ENCODE measurements around the gene ENTPD1. TPM values are rescaled to one million over a fixed set of nuclear protein-coding genes. Genes with fewer than 3 reads are reported as not detected.

Gene ENTPD1
- total and polyA plus RNA-seq, 9 of the 15 experiments (the other 6 are each of a cell fraction or from before 2014, with no cell fraction given) = 0.07 to 1.5 (median 0.37) TPM

DNA sequence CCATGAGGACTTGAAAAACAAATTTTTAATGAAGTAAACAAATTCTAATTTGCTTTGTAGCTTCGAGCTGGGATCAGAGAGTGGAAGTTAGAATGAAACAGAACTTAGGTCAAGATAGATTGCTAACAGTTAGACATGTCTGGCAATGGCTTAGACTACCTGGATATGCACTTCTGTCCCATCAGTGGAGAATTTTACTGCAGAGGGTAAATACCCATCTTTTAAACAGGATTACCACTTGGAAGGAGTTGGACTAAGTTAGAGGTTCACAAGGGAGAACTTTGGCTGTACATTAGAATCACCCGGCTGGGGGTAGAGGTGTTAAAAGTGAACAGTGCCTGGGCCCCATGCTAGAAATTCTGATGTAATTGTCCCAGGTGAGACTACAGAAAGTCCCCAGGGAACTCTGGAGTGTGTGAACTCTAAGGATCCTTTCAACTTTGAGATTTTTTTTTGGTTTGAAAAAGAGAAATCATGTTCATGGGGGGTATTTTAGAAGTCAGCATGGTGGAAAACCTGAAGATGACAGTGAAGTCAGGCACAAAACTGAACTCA, 35.5 kb downstream of the ENTPD1 start (continued):
- TF ChIP-seq, protein P1, sequence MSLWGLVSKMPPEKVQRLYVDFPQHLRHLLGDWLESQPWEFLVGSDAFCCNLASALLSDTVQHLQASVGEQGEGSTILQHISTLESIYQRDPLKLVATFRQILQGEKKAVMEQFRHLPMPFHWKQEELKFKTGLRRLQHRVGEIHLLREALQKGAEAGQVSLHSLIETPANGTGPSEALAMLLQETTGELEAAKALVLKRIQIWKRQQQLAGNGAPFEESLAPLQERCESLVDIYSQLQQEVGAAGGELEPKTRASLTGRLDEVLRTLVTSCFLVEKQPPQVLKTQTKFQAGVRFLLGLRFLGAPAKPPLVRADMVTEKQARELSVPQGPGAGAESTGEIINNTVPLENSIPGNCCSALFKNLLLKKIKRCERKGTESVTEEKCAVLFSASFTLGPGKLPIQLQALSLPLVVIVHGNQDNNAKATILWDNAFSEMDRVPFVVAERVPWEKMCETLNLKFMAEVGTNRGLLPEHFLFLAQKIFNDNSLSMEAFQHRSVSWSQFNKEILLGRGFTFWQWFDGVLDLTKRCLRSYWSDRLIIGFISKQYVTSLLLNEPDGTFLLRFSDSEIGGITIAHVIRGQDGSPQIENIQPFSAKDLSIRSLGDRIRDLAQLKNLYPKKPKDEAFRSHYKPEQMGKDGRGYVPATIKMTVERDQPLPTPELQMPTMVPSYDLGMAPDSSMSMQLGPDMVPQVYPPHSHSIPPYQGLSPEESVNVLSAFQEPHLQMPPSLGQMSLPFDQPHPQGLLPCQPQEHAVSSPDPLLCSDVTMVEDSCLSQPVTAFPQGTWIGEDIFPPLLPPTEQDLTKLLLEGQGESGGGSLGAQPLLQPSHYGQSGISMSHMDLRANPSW (CRISPR knock-in tag; IDR thresholded peaks at IDR 0.05) = no peak
- TF ChIP-seq, protein P2, sequence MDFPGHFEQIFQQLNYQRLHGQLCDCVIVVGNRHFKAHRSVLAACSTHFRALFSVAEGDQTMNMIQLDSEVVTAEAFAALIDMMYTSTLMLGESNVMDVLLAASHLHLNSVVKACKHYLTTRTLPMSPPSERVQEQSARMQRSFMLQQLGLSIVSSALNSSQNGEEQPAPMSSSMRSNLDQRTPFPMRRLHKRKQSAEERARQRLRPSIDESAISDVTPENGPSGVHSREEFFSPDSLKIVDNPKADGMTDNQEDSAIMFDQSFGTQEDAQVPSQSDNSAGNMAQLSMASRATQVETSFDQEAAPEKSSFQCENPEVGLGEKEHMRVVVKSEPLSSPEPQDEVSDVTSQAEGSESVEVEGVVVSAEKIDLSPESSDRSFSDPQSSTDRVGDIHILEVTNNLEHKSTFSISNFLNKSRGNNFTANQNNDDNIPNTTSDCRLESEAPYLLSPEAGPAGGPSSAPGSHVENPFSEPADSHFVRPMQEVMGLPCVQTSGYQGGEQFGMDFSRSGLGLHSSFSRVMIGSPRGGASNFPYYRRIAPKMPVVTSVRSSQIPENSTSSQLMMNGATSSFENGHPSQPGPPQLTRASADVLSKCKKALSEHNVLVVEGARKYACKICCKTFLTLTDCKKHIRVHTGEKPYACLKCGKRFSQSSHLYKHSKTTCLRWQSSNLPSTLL (IDR thresholded peaks at IDR 0.05) = no peak
- no peak for TF ChIP-seq GABPB2 (CRISPR knock-in tag; conservative IDR thresholded peaks at IDR 0.05)

GRCh38 chr10:95792211-95792780, 36.3 kb downstream of the ENTPD1 start:
- no peak overlapping the region for H3K9ac ChIP-seq (ENCODE audit: insufficient read depth in 1 of 2, low read depth in 2 of 2, low read length in 2 of 2)
- H3K36me3 ChIP-seq (ENCODE audit: control insufficient read depth, insufficient read depth, low read length) = no peaks in the 10 kb centered on the region
- WGBS (ENCODE audit: insufficient coverage, low coverage, missing lambda C conversion rate) = 6% methylated on average over 2 of the region's 2 CpGs
- H3K4me1 ChIP-seq (replicated peaks in 1 of 2; ENCODE audit: control insufficient read depth in 2 of 2, insufficient read depth in 2 of 2, low read length in 2 of 2) = no peaks in the 10 kb centered on the region
- FAIRE-seq (no peak), ATAC-seq (no peak), DNase-seq (ENCODE audit: extremely low read depth in 1 of 4, low spot score in 3 of 4) (no peak)
- POLR2A ChIA-PET = no interaction called here
- CTCF ChIA-PET (ENCODE audit: low intra/inter-chr PET ratio) = no interaction called here
- BruUV-seq (replicated peaks) = no TSS peak
- no peaks in the 10 kb centered on the region for H3K9me1 ChIP-seq (ENCODE audit: control insufficient read depth, insufficient read depth, low read length)
- no peaks in the 10 kb centered on the region for H3K27me3 ChIP-seq (ENCODE audit: control insufficient read depth in 2 of 2, insufficient read depth in 2 of 2, low read length in 2 of 2)
- H3K4me3 ChIP-seq = no peak overlapping the region
- no peaks in the 10 kb centered on the region for H3K9me3 ChIP-seq (replicated peaks; ENCODE audit: control insufficient read depth, insufficient read depth, low read depth, low read length)
- no peaks in the 10 kb centered on the region for H3K79me2 ChIP-seq (ENCODE audit: control insufficient read depth, insufficient read depth, low read length)
- in situ Hi-C loops (cut with MboI) = no loop called here
- H2AFZ ChIP-seq (ENCODE audit: low read depth, low read length) = no peak overlapping the region
- TF ChIP-seq PCBP1 (IDR thresholded peaks at IDR 0.05; ENCODE audit: low read depth, low read length, poor library complexity, severe bottlenecking) = no peak
- no peak for TF ChIP-seq CEBPG (CRISPR knock-in tag; IDR thresholded peaks at IDR 0.05)
- peak in 1 of 2 experiments; percentile 58; a peak in 2 of 4 replicates for TF ChIP-seq CEBPG (tag; conservative IDR thresholded peaks at IDR 0.05 in 1 of 2, IDR thresholded peaks at IDR 0.05 in 1 of 2)
- H3K4me2 ChIP-seq (ENCODE audit: insufficient read depth, low read length) = no peak overlapping the region
- H4K20me1 ChIP-seq (replicated peaks; ENCODE audit: control insufficient read depth, insufficient read depth, low read length) = no peaks in the 10 kb centered on the region
- H3K27ac ChIP-seq (ENCODE audit: extremely low read depth, low read depth, low read length) = no peak overlapping the region
- intact Hi-C loops (cut with micrococcal nuclease) = no loop called here

Measured in K562 (cell line).